Mesodermal cell (in vitro differentiated cells): Measurements from ENCODE around the gene SDHD.

Source experiments
- H3K27ac ChIP-seq: 2 replicates; pipeline ENCODE4 v1.7.0; 2013; ENCODE audit warnings: mild to moderate bottlenecking, low read depth, low read length, moderate library complexity; ENCODE audit not compliant: severe bottlenecking
- H3K36me3 ChIP-seq: 2 replicates; pipeline ENCODE4 v1.7.1; 2013; ENCODE audit warnings: mild to moderate bottlenecking, low read length, moderate library complexity; ENCODE audit not compliant: control insufficient read depth, insufficient read depth
- H3K4me1 ChIP-seq: one replicate; pipeline ENCODE4 v1.7.1; 2013; ENCODE audit warnings: mild to moderate bottlenecking, low read length; ENCODE audit not compliant: insufficient read depth, control insufficient read depth, poor library complexity, severe bottlenecking
- H3K4me3 ChIP-seq: 2 replicates; pipeline ENCODE4 v1.7.0; 2013; ENCODE audit warnings: low read length, control low read depth, mild to moderate bottlenecking; ENCODE audit not compliant: insufficient read depth, poor library complexity, severe bottlenecking; ENCODE audit errors: extremely low read depth
- H3K9me3 ChIP-seq: 2 replicates; pipeline ENCODE4 v1.7.1; 2013; ENCODE audit warnings: mild to moderate bottlenecking, low read length, moderate library complexity; ENCODE audit not compliant: control insufficient read depth
- WGBS, 2 experiments: methylation state at CpG; one replicate each; pipeline ENCODE4 v1.1.5; 2013; ENCODE audit warnings: missing lambda C conversion rate in 2 of 2; ENCODE audit not compliant: insufficient coverage in 2 of 2; 5-methylcytosine and 5-hydroxymethylcytosine counted together

Gene SDHD

GRCh38 chr11:112100462-112100861, 13.8 kb downstream of the SDHD start:
- no peak overlapping the region for H3K4me3 ChIP-seq
- no peak overlapping the region for H3K27ac ChIP-seq
- peaks cover 20% of the 10 kb centered on the region for H3K36me3 ChIP-seq
- H3K4me1 ChIP-seq: no peaks in the 10 kb centered on the region
- no peaks in the 10 kb centered on the region for H3K9me3 ChIP-seq
- 80 to 100% methylated on average over 1 to 2 of the region's 2 CpGs for WGBS, 2 experiments

GRCh38 chr11:112103446-112103845, 16.8 kb downstream of the SDHD start:
- Histone ChIP-seq H3K27ac (no peak overlapping the region), H3K4me1 (no peaks in the 10 kb centered on the region), H3K4me3 (no peak overlapping the region), H3K36me3 (no peaks in the 10 kb centered on the region), H3K9me3 (no peaks in the 10 kb centered on the region)
- WGBS, 2 experiments: no CpG with 5 or more reads among the region's 6 CpGs

GRCh38 chr11:112106070-112106469, 19.4 kb downstream of the SDHD start:
- Histone ChIP-seq H3K4me3 (no peak overlapping the region), H3K9me3 (no peaks in the 10 kb centered on the region), H3K4me1 (no peaks in the 10 kb centered on the region), H3K36me3 (no peaks in the 10 kb centered on the region), H3K27ac (no peak overlapping the region)
- WGBS, 2 experiments: 86 to 89% methylated on average over 6 of the region's 8 CpGs

GRCh38 chr11:112113539-112114457, 27.1 kb downstream of the SDHD start:
- H3K9me3 ChIP-seq: no peaks in the 10 kb centered on the region
- no peaks in the 10 kb centered on the region for H3K36me3 ChIP-seq
- H3K27ac ChIP-seq: no peak overlapping the region
- H3K4me3 ChIP-seq: no peak overlapping the region
- no peaks in the 10 kb centered on the region for H3K4me1 ChIP-seq
- 68 to 79% methylated on average over 4 of the region's 6 CpGs for WGBS, 2 experiments

- H3K4me3 ChIP-seq: no peak overlapping the region
- H3K4me1 ChIP-seq: no peaks in the 10 kb centered on the region
- WGBS, 2 experiments: 70 to 100% methylated on average over 1 of the region's 2 CpGs
- no peak overlapping the region for H3K27ac ChIP-seq
- no peaks in the 10 kb centered on the region for H3K9me3 ChIP-seq
- H3K36me3 ChIP-seq: no peaks in the 10 kb centered on the region
Measured at GRCh38 chr11:112114460-112114859, 27.8 kb downstream of the SDHD start.

GRCh38 chr11:112115386-112115785, 28.7 kb downstream of the SDHD start:
- Histone ChIP-seq H3K4me1 (no peaks in the 10 kb centered on the region), H3K36me3 (no peaks in the 10 kb centered on the region), H3K9me3 (no peaks in the 10 kb centered on the region), H3K27ac (no peak overlapping the region), H3K4me3 (no peak overlapping the region)
- 84% methylated on average over 3 to 4 of the region's 5 CpGs for WGBS, 2 experiments

GRCh38 chr11:112118176-112118575, 31.5 kb downstream of the SDHD start:
- no peak overlapping the region for H3K27ac ChIP-seq
- 88% methylated on average over 1 of the region's 2 CpGs; no CpG with 5 or more reads in 1 of the 2 experiments for WGBS, 2 experiments

GRCh38 chr11:112121981-112122615, 35.4 kb downstream of the SDHD start:
- Histone ChIP-seq H3K4me1 (no peaks in the 10 kb centered on the region), H3K4me3 (no peak overlapping the region), H3K9me3 (no peaks in the 10 kb centered on the region), H3K27ac (no peak overlapping the region), H3K36me3 (no peaks in the 10 kb centered on the region)
- WGBS, 2 experiments: 100% methylated on average over 1 to 3 of the region's 5 CpGs

More at GRCh38 chr11:112118176-112118575, 31.5 kb downstream of the SDHD start:
- H3K4me1 ChIP-seq: no peaks in the 10 kb centered on the region
- no peaks in the 10 kb centered on the region for H3K9me3 ChIP-seq
- H3K36me3 ChIP-seq: no peaks in the 10 kb centered on the region
- H3K4me3 ChIP-seq: no peak overlapping the region

GRCh38 chr11:112123129-112123528, 36.5 kb downstream of the SDHD start:
- no peaks in the 10 kb centered on the region for H3K36me3 ChIP-seq

GRCh38 chr11:112127056-112127455, 40.4 kb downstream of the SDHD start:
- no peak overlapping the region for H3K27ac ChIP-seq
- H3K9me3 ChIP-seq: no peaks in the 10 kb centered on the region
- 90 to 92% methylated on average over 1 to 2 of the region's 2 CpGs for WGBS, 2 experiments
- H3K4me1 ChIP-seq: no peaks in the 10 kb centered on the region
- no peaks in the 10 kb centered on the region for H3K36me3 ChIP-seq
- no peak overlapping the region for H3K4me3 ChIP-seq

More at GRCh38 chr11:112123129-112123528, 36.5 kb downstream of the SDHD start:
- Histone ChIP-seq H3K4me3 (no peak overlapping the region), H3K9me3 (no peaks in the 10 kb centered on the region), H3K27ac (no peak overlapping the region), H3K4me1 (no peaks in the 10 kb centered on the region)
- 97 to 100% methylated on average over 2 to 4 of the region's 4 CpGs for WGBS, 2 experiments
